ENCODE data around the gene FOXP3.

FOXP3 gene

GRCh38 chrX:49203536-49203935, 61.0 kb downstream of the FOXP3 start:
- Histone ChIP-seq H3K27ac (ENCODE audit: low read length) (no peak overlapping the region), H3K9me3 (replicated peaks; ENCODE audit: insufficient read depth, low read length) (no peaks in the 10 kb centered on the region), H3K4me2 (ENCODE audit: low read depth, low read length) (no peak overlapping the region), H3K4me3 (ENCODE audit: low read length) (no peak overlapping the region), H3K36me3 (replicated peaks; ENCODE audit: insufficient read depth, low read length) (no peaks in the 10 kb centered on the region), H3K79me2 (ENCODE audit: low read length) (no peaks in the 10 kb centered on the region), H2AFZ (ENCODE audit: low read length) (no peak overlapping the region), H4K20me1 (ENCODE audit: insufficient read depth, low read length) (no peaks in the 10 kb centered on the region), H3K9me2 (replicated peaks; ENCODE audit: insufficient read depth, low read length) (no peaks in the 10 kb centered on the region), H3F3A (ENCODE audit: insufficient read depth, low read length) (no peaks in the 10 kb centered on the region), H3K4me1 (ENCODE audit: low read length) (no peaks in the 10 kb centered on the region), H3K9ac (ENCODE audit: low read length) (no peak overlapping the region), H3K27me3 (replicated peaks; ENCODE audit: insufficient read depth, low read length) (no peaks in the 10 kb centered on the region)
- TF ChIP-seq EZH2 (optimal IDR thresholded peaks at IDR 0.05; ENCODE audit: low read depth, low read length) (no peak), EZH2phosphoT487 (IDR thresholded peaks at IDR 0.05; ENCODE audit: low read length) (no peak)
- TF ChIP-seq, protein P1, sequence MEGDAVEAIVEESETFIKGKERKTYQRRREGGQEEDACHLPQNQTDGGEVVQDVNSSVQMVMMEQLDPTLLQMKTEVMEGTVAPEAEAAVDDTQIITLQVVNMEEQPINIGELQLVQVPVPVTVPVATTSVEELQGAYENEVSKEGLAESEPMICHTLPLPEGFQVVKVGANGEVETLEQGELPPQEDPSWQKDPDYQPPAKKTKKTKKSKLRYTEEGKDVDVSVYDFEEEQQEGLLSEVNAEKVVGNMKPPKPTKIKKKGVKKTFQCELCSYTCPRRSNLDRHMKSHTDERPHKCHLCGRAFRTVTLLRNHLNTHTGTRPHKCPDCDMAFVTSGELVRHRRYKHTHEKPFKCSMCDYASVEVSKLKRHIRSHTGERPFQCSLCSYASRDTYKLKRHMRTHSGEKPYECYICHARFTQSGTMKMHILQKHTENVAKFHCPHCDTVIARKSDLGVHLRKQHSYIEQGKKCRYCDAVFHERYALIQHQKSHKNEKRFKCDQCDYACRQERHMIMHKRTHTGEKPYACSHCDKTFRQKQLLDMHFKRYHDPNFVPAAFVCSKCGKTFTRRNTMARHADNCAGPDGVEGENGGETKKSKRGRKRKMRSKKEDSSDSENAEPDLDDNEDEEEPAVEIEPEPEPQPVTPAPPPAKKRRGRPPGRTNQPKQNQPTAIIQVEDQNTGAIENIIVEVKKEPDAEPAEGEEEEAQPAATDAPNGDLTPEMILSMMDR (IDR thresholded peaks at IDR 0.05; ENCODE audit: low read length) = no peak
- no peak for DNase-seq

DNA sequence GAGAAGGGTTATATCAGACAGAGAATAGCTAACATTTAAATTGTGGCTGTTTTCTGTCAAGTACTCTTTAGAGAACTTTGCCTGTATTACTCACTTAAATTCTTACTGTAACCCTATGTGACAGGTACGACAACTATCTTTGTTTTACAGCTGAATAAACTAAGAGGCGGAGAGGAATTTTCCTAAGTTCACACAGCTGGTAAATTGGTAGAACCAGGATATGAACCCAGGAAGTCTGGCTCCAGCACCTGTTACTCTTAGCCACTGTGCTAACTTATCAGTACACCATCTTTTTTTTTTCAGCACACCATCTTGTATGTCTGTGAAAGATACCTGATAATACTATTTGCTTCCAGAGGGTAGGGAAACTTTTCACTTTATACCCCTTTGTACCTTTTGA, 62.5 kb downstream of the FOXP3 start:
- H3K4me2 ChIP-seq (ENCODE audit: low read depth, low read length) = no peak overlapping the region
- H4K20me1 ChIP-seq (ENCODE audit: insufficient read depth, low read length) = no peaks in the 10 kb centered on the region
- no peak overlapping the region for H3K4me3 ChIP-seq (ENCODE audit: low read length)
- no peak overlapping the region for H3K9ac ChIP-seq (ENCODE audit: low read length)
- no peaks in the 10 kb centered on the region for H3K36me3 ChIP-seq (replicated peaks; ENCODE audit: insufficient read depth, low read length)
- H3K27me3 ChIP-seq (replicated peaks; ENCODE audit: insufficient read depth, low read length) = 0 out of 2 replicates have a peak, but pooled peaks cover 10% of the 10 kb centered on the region
- H3K9me2 ChIP-seq (replicated peaks; ENCODE audit: insufficient read depth, low read length) = no peaks in the 10 kb centered on the region
- H3K4me1 ChIP-seq (ENCODE audit: low read length) = no peaks in the 10 kb centered on the region
- H2AFZ ChIP-seq (ENCODE audit: low read length) = no peak overlapping the region
- TF ChIP-seq, protein P1 (IDR thresholded peaks at IDR 0.05; ENCODE audit: low read length) = no peak
- TF ChIP-seq EZH2 (optimal IDR thresholded peaks at IDR 0.05; ENCODE audit: low read depth, low read length) (no peak), EZH2phosphoT487 (IDR thresholded peaks at IDR 0.05; ENCODE audit: low read length) (no peak)
- H3K79me2 ChIP-seq (ENCODE audit: low read length) = no peaks in the 10 kb centered on the region
- no peaks in the 10 kb centered on the region for H3K9me3 ChIP-seq (replicated peaks; ENCODE audit: insufficient read depth, low read length)
- no peak for DNase-seq
- H3K27ac ChIP-seq (ENCODE audit: low read length) = no peak overlapping the region
- no peaks in the 10 kb centered on the region for H3F3A ChIP-seq (ENCODE audit: insufficient read depth, low read length)

Measured in MM.1S (cell line).